Liver (tissue), 3 donors: Measurements from ENCODE around the gene TMEM91.
"Not testable (repeated sequence)": the region's sequence is repeated elsewhere in the genome, so short reads cannot be mapped to it uniquely, and the experiment has no call there.

Experiments
- FOXA1 ChIP-seq: IDR thresholded peaks from 2 replicates; pipeline ENCODE4 v1.6.1; 2016; ENCODE audit warnings: antibody characterized with exemption
- GABPA ChIP-seq, 2 donors: IDR thresholded peaks in 1 of 2; conservative IDR thresholded peaks in 1 of 2; 2 replicates each; pipeline ENCODE4 v1.6.1; 2016; ENCODE audit warnings: antibody characterized with exemption in 2 of 2, mild to moderate bottlenecking in 1 of 2, moderate library complexity in 1 of 2
- HNF4A ChIP-seq, 2 donors: conservative IDR thresholded peaks; 2 replicates each; pipeline ENCODE4 v1.6.1; 2016; ENCODE audit warnings: antibody characterized with exemption in 2 of 2, mild to moderate bottlenecking in 2 of 2
- HNF4G ChIP-seq: IDR thresholded peaks from 2 replicates; pipeline ENCODE4 v1.6.1; 2016; ENCODE audit warnings: antibody characterized with exemption
- JUND ChIP-seq, 2 donors: IDR thresholded peaks; 2 replicates each; pipeline ENCODE4 v1.6.1; 2016; ENCODE audit warnings: antibody characterized with exemption in 2 of 2
- TAF1 ChIP-seq: conservative IDR thresholded peaks from 2 replicates; pipeline ENCODE4 v1.6.1; 2016; ENCODE audit warnings: antibody characterized with exemption, mild to moderate bottlenecking
- YY1 ChIP-seq: IDR thresholded peaks from 2 replicates; pipeline ENCODE4 v1.6.1; 2016; ENCODE audit warnings: antibody characterized with exemption, mild to moderate bottlenecking
- TF ChIP-seq, protein P1 (sequence below): fragments of 150-350 bp; IDR thresholded peaks from 2 replicates; pipeline ENCODE4 v1.5.1; 2017; ENCODE audit warnings: improper control_type of control experiment, low read depth, low read length; ENCODE audit not compliant: missing input control
- TF ChIP-seq, protein P2 (sequence below): IDR thresholded peaks from 2 replicates; pipeline ENCODE4 v1.6.1; 2016; ENCODE audit warnings: antibody characterized with exemption
- TF ChIP-seq, protein P3 (sequence below): IDR thresholded peaks from 2 replicates; pipeline ENCODE4 v1.6.1; 2016; ENCODE audit warnings: antibody characterized with exemption
- TF ChIP-seq, protein P4 (sequence below): IDR thresholded peaks from 2 replicates; pipeline ENCODE4 v1.6.1; 2016; ENCODE audit warnings: antibody characterized with exemption
- TF ChIP-seq, protein P5 (sequence below): IDR thresholded peaks from 2 replicates; pipeline ENCODE4 v1.6.1; 2016; ENCODE audit warnings: antibody characterized with exemption, mild to moderate bottlenecking
- donor health status: healthy.
- donor health status: healthy.

DNA sequence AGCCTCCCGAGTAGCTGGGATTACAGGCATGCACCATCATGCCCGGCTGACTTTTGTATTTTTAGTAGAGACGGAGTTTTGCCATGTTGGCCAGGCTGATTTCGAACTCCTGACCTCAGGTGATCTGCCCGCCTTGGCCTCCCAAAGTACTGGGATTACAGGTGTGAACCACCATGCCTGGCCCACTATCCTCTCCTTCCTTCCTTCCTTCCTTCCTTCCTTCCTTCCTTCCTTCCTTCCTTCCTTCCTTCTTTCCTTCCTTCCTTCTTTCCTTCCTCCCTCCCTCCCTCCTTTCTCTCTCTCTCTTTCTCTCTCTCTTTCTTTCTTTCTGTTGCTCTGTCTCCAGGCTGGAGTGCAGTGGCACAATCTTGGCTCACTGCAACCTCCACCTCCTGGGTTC lies 5.2 kb upstream of the TMEM91 start:
- TF ChIP-seq, protein P1, sequence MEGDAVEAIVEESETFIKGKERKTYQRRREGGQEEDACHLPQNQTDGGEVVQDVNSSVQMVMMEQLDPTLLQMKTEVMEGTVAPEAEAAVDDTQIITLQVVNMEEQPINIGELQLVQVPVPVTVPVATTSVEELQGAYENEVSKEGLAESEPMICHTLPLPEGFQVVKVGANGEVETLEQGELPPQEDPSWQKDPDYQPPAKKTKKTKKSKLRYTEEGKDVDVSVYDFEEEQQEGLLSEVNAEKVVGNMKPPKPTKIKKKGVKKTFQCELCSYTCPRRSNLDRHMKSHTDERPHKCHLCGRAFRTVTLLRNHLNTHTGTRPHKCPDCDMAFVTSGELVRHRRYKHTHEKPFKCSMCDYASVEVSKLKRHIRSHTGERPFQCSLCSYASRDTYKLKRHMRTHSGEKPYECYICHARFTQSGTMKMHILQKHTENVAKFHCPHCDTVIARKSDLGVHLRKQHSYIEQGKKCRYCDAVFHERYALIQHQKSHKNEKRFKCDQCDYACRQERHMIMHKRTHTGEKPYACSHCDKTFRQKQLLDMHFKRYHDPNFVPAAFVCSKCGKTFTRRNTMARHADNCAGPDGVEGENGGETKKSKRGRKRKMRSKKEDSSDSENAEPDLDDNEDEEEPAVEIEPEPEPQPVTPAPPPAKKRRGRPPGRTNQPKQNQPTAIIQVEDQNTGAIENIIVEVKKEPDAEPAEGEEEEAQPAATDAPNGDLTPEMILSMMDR = not testable (repeated sequence)
- TF ChIP-seq, protein P2, sequence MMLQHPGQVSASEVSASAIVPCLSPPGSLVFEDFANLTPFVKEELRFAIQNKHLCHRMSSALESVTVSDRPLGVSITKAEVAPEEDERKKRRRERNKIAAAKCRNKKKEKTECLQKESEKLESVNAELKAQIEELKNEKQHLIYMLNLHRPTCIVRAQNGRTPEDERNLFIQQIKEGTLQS = not testable (repeated sequence)
- TF ChIP-seq FOXA1; GABPA (IDR thresholded peaks at IDR 0.05 in 1 of 2, conservative IDR thresholded peaks at IDR 0.05 in 1 of 2); YY1; JUND (IDR thresholded peaks at IDR 0.05); HNF4A (conservative IDR thresholded peaks at IDR 0.05); HNF4G; TAF1: not testable (repeated sequence)
- TF ChIP-seq, protein P3, sequence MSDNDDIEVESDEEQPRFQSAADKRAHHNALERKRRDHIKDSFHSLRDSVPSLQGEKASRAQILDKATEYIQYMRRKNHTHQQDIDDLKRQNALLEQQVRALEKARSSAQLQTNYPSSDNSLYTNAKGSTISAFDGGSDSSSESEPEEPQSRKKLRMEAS = not testable (repeated sequence)
- TF ChIP-seq, protein P4, sequence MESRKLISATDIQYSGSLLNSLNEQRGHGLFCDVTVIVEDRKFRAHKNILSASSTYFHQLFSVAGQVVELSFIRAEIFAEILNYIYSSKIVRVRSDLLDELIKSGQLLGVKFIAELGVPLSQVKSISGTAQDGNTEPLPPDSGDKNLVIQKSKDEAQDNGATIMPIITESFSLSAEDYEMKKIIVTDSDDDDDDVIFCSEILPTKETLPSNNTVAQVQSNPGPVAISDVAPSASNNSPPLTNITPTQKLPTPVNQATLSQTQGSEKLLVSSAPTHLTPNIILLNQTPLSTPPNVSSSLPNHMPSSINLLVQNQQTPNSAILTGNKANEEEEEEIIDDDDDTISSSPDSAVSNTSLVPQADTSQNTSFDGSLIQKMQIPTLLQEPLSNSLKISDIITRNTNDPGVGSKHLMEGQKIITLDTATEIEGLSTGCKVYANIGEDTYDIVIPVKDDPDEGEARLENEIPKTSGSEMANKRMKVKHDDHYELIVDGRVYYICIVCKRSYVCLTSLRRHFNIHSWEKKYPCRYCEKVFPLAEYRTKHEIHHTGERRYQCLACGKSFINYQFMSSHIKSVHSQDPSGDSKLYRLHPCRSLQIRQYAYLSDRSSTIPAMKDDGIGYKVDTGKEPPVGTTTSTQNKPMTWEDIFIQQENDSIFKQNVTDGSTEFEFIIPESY = not testable (repeated sequence)
- TF ChIP-seq, protein P5, sequence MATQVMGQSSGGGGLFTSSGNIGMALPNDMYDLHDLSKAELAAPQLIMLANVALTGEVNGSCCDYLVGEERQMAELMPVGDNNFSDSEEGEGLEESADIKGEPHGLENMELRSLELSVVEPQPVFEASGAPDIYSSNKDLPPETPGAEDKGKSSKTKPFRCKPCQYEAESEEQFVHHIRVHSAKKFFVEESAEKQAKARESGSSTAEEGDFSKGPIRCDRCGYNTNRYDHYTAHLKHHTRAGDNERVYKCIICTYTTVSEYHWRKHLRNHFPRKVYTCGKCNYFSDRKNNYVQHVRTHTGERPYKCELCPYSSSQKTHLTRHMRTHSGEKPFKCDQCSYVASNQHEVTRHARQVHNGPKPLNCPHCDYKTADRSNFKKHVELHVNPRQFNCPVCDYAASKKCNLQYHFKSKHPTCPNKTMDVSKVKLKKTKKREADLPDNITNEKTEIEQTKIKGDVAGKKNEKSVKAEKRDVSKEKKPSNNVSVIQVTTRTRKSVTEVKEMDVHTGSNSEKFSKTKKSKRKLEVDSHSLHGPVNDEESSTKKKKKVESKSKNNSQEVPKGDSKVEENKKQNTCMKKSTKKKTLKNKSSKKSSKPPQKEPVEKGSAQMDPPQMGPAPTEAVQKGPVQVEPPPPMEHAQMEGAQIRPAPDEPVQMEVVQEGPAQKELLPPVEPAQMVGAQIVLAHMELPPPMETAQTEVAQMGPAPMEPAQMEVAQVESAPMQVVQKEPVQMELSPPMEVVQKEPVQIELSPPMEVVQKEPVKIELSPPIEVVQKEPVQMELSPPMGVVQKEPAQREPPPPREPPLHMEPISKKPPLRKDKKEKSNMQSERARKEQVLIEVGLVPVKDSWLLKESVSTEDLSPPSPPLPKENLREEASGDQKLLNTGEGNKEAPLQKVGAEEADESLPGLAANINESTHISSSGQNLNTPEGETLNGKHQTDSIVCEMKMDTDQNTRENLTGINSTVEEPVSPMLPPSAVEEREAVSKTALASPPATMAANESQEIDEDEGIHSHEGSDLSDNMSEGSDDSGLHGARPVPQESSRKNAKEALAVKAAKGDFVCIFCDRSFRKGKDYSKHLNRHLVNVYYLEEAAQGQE = not testable (repeated sequence)
